ENCODE results near the gene APOL3. TPM values are rescaled to one million over a fixed set of nuclear protein-coding genes. Genes with fewer than 3 reads are reported as not detected.
"Not testable (repeated sequence)": the region's sequence is repeated elsewhere in the genome, so short reads cannot be mapped to it uniquely, and the experiment has no call there.

Gene APOL3
- 31.7 TPM for total RNA-seq
- long read RNA-seq, partial matches to known transcripts: 1 of 8 reads
- long read RNA-seq, other reads (novel, unspliced or antisense): 1 of 8 reads

DNA sequence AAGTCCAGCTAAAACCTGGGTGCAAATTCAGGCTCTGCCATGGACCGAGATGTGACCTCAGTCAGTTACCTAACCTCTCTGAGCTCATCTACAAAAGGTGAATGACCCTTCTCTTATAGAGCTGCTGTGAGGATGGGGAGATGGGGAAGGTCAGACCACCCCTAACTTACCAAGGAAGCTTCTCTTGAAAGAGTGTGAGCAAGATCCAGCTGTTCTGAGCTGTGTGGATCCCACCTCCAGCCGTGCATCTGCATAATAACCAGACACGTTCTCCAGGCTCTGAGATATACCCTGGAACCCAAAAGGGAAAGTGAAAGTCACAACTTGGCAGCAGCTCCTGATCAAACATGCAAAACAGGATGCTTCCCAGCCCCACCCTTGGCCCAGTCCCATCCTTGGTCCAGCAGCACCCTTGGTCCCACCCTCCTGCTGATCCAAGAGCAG is at the start of gene APOL3:
APOL3 (minus strand) TSS at position 257 of the 444 bp plus-strand sequence. CDS start 11,700 bp downstream, outside the sequence.
- intact Hi-C loops (cut with DNase I): no loop called here
- DNase-seq (ENCODE audit: missing footprints): peak; percentile 86
- peak; percentile 66 for ATAC-seq

DNA sequence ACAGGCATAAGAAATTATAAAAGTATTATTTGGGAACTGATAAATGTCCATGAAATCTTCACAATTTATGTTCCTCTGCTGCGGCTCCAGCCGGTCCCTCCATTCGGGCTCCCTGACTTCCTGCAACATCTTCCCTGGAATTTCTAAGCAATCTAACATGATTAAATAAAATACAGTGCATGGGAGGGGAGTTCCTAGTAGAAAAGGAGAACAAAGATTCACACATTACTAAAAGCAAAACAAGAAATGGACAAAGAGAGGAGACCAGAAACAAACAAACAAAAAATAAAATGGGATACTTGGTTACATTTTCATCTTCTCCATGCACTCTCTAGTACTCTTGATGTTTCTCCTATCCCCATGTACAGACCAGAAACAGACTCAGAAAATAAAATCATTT is 49.7 kb upstream of the APOL3 start:
- ATAC-seq: no peak
- DNase-seq (ENCODE audit: missing footprints): no peak
- intact Hi-C loops (cut with DNase I): no loop called here

DNA sequence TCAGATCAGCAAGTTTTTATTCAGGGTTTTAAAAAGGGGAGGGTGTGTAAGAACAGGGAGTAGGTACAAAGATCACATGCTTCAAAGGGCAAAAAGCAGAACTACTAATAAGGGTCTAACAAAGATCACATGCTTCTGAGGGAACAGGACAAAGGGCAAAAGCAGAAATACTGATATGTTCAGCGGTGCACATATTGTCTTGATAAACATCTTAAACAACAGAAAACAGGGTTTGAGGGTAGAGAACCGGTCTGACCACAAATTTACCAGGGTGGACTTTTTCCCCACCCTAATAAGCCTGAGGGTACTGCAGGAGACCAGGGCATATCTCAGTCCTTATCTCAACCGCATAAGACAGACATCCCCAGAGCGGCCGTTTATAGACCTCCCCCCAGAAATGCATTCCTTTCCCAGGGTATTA is 48.9 kb upstream of the APOL3 start:
- intact Hi-C loops (cut with DNase I); DNase-seq (ENCODE audit: missing footprints); ATAC-seq: not testable (repeated sequence)

DNA sequence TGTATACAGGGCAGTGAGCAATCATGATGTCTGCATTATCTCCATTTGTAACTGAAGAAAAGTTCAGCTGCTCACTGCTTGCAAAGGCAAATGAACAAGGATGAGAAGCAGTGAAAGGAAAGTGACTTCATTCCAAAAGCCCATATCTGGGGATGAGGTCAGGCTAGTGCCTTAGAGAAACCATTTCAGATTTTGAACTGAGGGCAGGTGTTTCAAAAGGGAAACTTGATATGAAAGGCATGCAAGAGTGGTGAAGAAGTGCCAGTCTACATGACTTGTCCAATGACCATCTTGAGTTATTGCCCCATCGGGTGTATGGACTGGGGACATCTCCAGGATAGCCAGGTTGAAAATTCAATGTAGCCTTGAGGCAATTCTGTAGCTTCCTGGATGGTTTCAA is 48.4 kb upstream of the APOL3 start:
- ATAC-seq: no peak
- DNase-seq (ENCODE audit: missing footprints): no peak
- intact Hi-C loops (cut with DNase I): no loop called here

DNA sequence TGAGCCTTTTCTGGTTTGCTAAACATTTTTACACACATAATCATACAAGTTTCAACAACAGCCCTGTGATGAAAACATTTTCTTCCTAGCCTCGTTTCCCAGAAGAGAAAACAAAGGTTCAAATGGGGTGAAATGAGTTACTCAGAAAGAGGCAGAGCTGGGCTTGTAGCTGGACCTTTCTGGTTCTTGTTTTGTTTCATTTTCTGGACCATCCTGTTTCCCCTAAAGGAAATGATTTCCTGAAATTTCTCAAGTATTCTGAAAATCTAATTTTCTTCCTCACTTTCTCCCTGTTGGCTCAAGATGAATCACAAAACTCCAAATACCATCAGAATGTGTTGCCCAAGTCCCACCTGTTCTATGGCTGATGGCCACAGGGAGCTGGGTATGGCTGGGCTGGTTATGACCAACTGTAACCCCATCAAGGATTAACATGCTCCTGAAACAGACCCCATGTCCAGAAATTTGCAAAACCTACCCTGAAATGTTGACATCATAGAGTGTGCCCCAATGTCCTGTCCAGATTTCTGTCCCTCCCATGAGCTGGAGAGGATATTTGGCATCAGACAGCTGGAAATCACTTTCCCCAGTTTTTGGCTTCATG is 47.7 kb upstream of the APOL3 start:
- ATAC-seq (peak; percentile 36), DNase-seq (ENCODE audit: missing footprints) (no peak)
- intact Hi-C loops (cut with DNase I): no loop called here

GRCh38 chr22:36206255-36206654 is 45.7 kb upstream of the APOL3 start:
- ATAC-seq (no peak), DNase-seq (ENCODE audit: missing footprints) (no peak)
- intact Hi-C loops (cut with DNase I): no loop called here

DNA sequence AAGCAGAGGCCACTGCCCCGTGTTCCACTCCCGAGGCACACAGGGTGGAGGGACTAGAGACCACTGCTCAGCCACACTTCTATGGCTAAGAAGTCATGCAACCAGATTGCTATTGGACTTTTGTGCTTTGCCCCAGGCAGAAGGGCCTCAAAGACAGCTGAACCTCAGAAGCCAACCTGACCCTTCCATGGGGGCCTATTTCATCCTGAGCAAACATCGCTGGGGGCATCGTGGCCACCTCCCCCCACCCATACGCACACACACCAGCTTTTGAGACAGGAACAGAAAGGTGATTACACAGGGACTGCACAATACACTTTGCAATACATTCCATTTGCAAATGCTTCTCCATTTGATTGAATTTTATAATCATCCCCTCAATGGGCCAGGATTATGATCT is 45.0 kb upstream of the APOL3 start:
- ATAC-seq; DNase-seq (ENCODE audit: missing footprints); intact Hi-C loops (cut with DNase I): not testable (repeated sequence)

DNA sequence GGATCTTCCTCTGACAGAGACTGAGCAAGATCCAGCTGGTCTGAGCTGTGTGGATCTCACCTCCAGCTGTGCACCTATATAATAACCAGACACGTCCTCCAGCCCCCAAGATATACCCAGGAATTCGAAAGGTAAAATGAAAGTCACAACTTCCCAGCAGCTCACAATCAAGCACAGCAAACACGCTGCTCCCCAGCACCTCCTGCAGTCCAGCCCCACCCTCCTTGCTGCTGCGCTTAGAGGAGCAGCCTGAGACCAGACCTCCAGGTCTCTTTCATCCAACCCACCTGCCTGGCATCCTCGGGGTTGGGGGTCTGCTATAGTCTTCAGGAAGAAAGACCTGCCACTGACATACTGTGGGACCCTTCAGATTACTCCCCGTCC is 44.1 kb upstream of the APOL3 start:
- intact Hi-C loops (cut with DNase I): no loop called here
- DNase-seq (ENCODE audit: missing footprints): no peak
- no peak for ATAC-seq

GRCh38 chr22:36204001-36204631 is 43.6 kb upstream of the APOL3 start:
- intact Hi-C loops (cut with DNase I): no loop called here
- DNase-seq (ENCODE audit: missing footprints): no peak
- ATAC-seq: no peak

- ATAC-seq; DNase-seq (ENCODE audit: missing footprints); intact Hi-C loops (cut with DNase I): not testable (repeated sequence)
Measured at GRCh38 chr22:36203441-36203840, 42.9 kb upstream of the APOL3 start.

- DNase-seq (ENCODE audit: missing footprints); intact Hi-C loops (cut with DNase I); ATAC-seq: not testable (repeated sequence)
Measured at GRCh38 chr22:36202906-36203305, 42.4 kb upstream of the APOL3 start.

- intact Hi-C loops (cut with DNase I): no loop called here
- DNase-seq (ENCODE audit: missing footprints) (peak; percentile 90), ATAC-seq (peak; percentile 86)
Measured at GRCh38 chr22:36201630-36202319, 41.2 kb upstream of the APOL3 start, which contains the start of gene APOL4. Gene APOL4 (minus strand): TSS chr22:36201809. CDS start chr22:36201734, 75 bp downstream.

- DNase-seq (ENCODE audit: missing footprints); ATAC-seq; intact Hi-C loops (cut with DNase I): not testable (repeated sequence)
Measured at GRCh38 chr22:36201025-36201424, 40.5 kb upstream of the APOL3 start.

GRCh38 chr22:36199001-36199551 is 38.5 kb upstream of the APOL3 start:
- DNase-seq (ENCODE audit: missing footprints) (no peak), ATAC-seq (no peak)
- intact Hi-C loops (cut with DNase I): loop anchor here (5.0 kb wide), 1 partner anchor 78 kb away; no protein-coding TSS in a partner anchor

- ATAC-seq (no peak), DNase-seq (ENCODE audit: missing footprints) (no peak)
- intact Hi-C loops (cut with DNase I): loop anchor here (5.0 kb wide), 1 partner anchor 79 kb away; no protein-coding TSS in a partner anchor
Measured at GRCh38 chr22:36198536-36198935, 38.0 kb upstream of the APOL3 start.

- ATAC-seq (peak; percentile 30), DNase-seq (ENCODE audit: missing footprints) (no peak)
- intact Hi-C loops (cut with DNase I): loop anchor here (5.0 kb wide), 1 partner anchor 80 kb away; no protein-coding TSS in a partner anchor
Measured at GRCh38 chr22:36197514-36198146, 37.1 kb upstream of the APOL3 start.

DNA sequence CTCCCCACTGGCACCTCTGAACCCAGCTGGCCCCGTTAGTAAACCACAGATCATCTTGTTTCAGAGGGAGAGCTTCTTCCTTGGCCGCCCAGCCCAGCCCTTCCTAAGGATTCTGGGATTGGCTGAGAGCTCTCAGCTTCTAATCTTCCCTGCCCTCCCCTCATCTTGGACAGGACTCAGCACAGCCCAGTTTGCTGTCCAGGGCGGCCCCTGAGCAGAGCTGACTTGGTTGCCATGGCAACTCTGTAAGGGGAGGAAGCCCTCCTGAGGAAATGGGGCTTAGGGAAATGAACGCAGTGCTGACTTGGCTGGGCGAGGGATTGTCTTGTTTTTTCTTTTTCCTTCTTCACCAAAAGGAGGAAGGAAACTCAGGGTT is 36.5 kb upstream of the APOL3 start:
- ATAC-seq (peak; percentile 77), DNase-seq (ENCODE audit: missing footprints) (peak; percentile 81)
- intact Hi-C loops (cut with DNase I): loop anchor here (5.0 kb wide), 1 partner anchor 80 kb away; no protein-coding TSS in a partner anchor

DNA sequence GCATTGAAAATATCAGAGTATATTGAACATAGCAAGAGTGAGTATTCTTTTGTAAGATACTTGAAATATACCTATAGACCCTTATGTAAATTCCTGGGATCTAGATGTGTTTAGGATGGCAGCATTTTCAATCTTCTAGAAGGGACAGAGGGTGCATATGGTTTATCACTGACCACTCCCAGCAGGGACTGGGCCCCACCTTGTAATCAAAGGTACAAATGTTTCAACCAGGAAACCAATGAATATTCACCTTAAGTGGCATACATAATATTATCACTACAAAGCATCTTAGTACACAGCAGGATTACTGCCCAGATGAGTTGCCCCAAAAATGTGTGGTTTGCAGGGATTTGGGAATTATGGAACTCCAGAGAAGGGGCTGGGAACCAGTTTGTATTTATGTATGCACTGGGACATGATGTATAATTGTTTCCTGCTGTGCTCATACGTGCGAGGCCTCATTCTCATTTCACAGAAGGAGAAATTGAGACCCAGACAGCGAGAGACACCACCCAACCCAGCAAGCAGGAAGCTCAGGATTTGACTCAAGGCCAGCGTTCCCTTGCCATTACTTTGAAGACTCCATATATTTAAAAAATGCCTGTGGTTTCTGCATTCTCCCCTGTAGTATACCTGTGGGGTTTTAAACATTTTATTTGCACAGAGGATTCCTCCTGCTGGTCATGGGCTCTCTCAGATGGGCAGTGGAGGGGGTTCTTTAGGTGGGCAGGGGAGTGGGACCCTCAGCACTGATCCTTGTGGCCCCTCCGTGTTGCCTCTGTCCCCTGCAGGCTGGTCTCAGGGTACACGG is 35.9 kb upstream of the APOL3 start:
- ATAC-seq (no peak), DNase-seq (ENCODE audit: missing footprints) (no peak)
- intact Hi-C loops (cut with DNase I): loop anchor here (5.0 kb wide), 1 partner anchor 81 kb away; no protein-coding TSS in a partner anchor

Measured in Right ventricle myocardium inferior (tissue), 1 donor.